BLaER1 (cell line): ENCODE measurements around the gene KIRREL3.

Experiments
- H3K27ac ChIP-seq: shearing (Covaris generic); formaldehyde crosslinking; 2 replicates; pipeline ENCODE4 v1.8.1; 2022
- H3K27me3 ChIP-seq: shearing (Covaris generic); formaldehyde crosslinking; 2 replicates; pipeline ENCODE4 v1.8.1; 2022
- H3K36me3 ChIP-seq: shearing (Covaris generic); formaldehyde crosslinking; 2 replicates; pipeline ENCODE4 v1.8.1; 2022
- H3K4me1 ChIP-seq: shearing (Covaris generic); formaldehyde crosslinking; 2 replicates; pipeline ENCODE4 v1.8.1; 2022
- H3K4me2 ChIP-seq: shearing (Covaris generic); formaldehyde crosslinking; 2 replicates; pipeline ENCODE4 v1.8.1; 2022
- H3K4me3 ChIP-seq: shearing (Covaris generic); formaldehyde crosslinking; 2 replicates; pipeline ENCODE4 v1.8.1; 2022
- H3K9ac ChIP-seq: shearing (Covaris generic); formaldehyde crosslinking; 2 replicates; pipeline ENCODE4 v1.8.1; 2022
- H3K9me3 ChIP-seq: shearing (Covaris generic); formaldehyde crosslinking; 2 replicates; pipeline ENCODE4 v1.8.1; 2022
- H4K20me1 ChIP-seq: shearing (Covaris generic); formaldehyde crosslinking; 2 replicates; pipeline ENCODE4 v1.8.1; 2022
- Cebpa-rat ChIP-seq: shearing (Covaris generic); IDR thresholded peaks from 2 replicates; pipeline ENCODE4 v1.8.1; 2022

Gene KIRREL3

GRCh38 chr11:126487711-126488110 is 512.9 kb downstream of the KIRREL3 start:
- Histone ChIP-seq H3K27ac (no peak overlapping the region), H3K9me3 (no peaks in the 10 kb centered on the region), H3K36me3 (no peaks in the 10 kb centered on the region), H3K4me3 (no peak overlapping the region), H3K4me1 (peaks cover 48% of the 10 kb centered on the region), H3K27me3 (no peaks in the 10 kb centered on the region), H3K4me2 (peak overlapping the region; percentile 35), H4K20me1 (no peaks in the 10 kb centered on the region), H3K9ac (no peak overlapping the region)
- no peak for TF ChIP-seq Cebpa-rat

- Histone ChIP-seq H3K27me3 (no peaks in the 10 kb centered on the region), H3K9me3 (no peaks in the 10 kb centered on the region), H3K9ac (no peak overlapping the region), H4K20me1 (no peaks in the 10 kb centered on the region), H3K4me3 (no peak overlapping the region), H3K4me2 (no peak overlapping the region), H3K36me3 (no peaks in the 10 kb centered on the region), H3K27ac (no peak overlapping the region), H3K4me1 (peaks cover 42% of the 10 kb centered on the region)
- no peak for TF ChIP-seq Cebpa-rat
These were observed 514.5 kb downstream of the KIRREL3 start for GRCh38 chr11:126485986-126486635.

GRCh38 chr11:126485021-126485792 is 515.4 kb downstream of the KIRREL3 start:
- Histone ChIP-seq H3K9ac (no peak overlapping the region), H3K4me1 (peaks cover 48% of the 10 kb centered on the region), H3K4me3 (no peak overlapping the region), H3K9me3 (no peaks in the 10 kb centered on the region), H3K36me3 (no peaks in the 10 kb centered on the region), H3K27me3 (no peaks in the 10 kb centered on the region), H3K4me2 (peak overlapping the region; percentile 52), H4K20me1 (no peaks in the 10 kb centered on the region), H3K27ac (no peak overlapping the region)
- TF ChIP-seq Cebpa-rat = no peak

GRCh38 chr11:126484266-126484665 is 516.3 kb downstream of the KIRREL3 start:
- no peaks in the 10 kb centered on the region for H3K9me3 ChIP-seq
- H3K4me2 ChIP-seq = peak overlapping the region; percentile 52
- peaks cover 57% of the 10 kb centered on the region for H3K4me1 ChIP-seq
- TF ChIP-seq Cebpa-rat = no peak
- no peak overlapping the region for H3K9ac ChIP-seq
- no peaks in the 10 kb centered on the region for H3K27me3 ChIP-seq
- no peaks in the 10 kb centered on the region for H4K20me1 ChIP-seq
- no peak overlapping the region for H3K4me3 ChIP-seq
- no peak overlapping the region for H3K27ac ChIP-seq
- H3K36me3 ChIP-seq = no peaks in the 10 kb centered on the region

- peaks cover 63% of the 10 kb centered on the region for H3K4me1 ChIP-seq
- H3K9ac ChIP-seq = no peak overlapping the region
- H3K36me3 ChIP-seq = no peaks in the 10 kb centered on the region
- H3K27me3 ChIP-seq = no peaks in the 10 kb centered on the region
- no peaks in the 10 kb centered on the region for H4K20me1 ChIP-seq
- no peaks in the 10 kb centered on the region for H3K9me3 ChIP-seq
- H3K27ac ChIP-seq = no peak overlapping the region
- no peak overlapping the region; the same call in 1 of the 2 replicates for H3K4me2 ChIP-seq
- no peak for TF ChIP-seq Cebpa-rat
- H3K4me3 ChIP-seq = no peak overlapping the region
These were observed 516.9 kb downstream of the KIRREL3 start for GRCh38 chr11:126483621-126484195.

GRCh38 chr11:126482586-126483108 is 517.9 kb downstream of the KIRREL3 start:
- no peaks in the 10 kb centered on the region for H3K9me3 ChIP-seq
- no peak for TF ChIP-seq Cebpa-rat
- no peaks in the 10 kb centered on the region for H3K36me3 ChIP-seq
- H3K9ac ChIP-seq = no peak overlapping the region
- H4K20me1 ChIP-seq = no peaks in the 10 kb centered on the region
- no peaks in the 10 kb centered on the region for H3K27me3 ChIP-seq
- no peak overlapping the region for H3K4me2 ChIP-seq
- peaks cover 70% of the 10 kb centered on the region for H3K4me1 ChIP-seq
- H3K27ac ChIP-seq = no peak overlapping the region
- H3K4me3 ChIP-seq = no peak overlapping the region

GRCh38 chr11:126481303-126481680 is 519.3 kb downstream of the KIRREL3 start:
- H3K27me3 ChIP-seq = no peaks in the 10 kb centered on the region
- no peak for TF ChIP-seq Cebpa-rat
- H3K4me2 ChIP-seq = peak overlapping the region; percentile 90; the same call in 1 of the 2 replicates
- no peak overlapping the region for H3K9ac ChIP-seq
- no peaks in the 10 kb centered on the region for H3K9me3 ChIP-seq
- H3K27ac ChIP-seq = no peak overlapping the region
- H3K4me3 ChIP-seq = no peak overlapping the region
- no peaks in the 10 kb centered on the region for H4K20me1 ChIP-seq
- H3K4me1 ChIP-seq = peaks cover 74% of the 10 kb centered on the region
- no peaks in the 10 kb centered on the region for H3K36me3 ChIP-seq

- Histone ChIP-seq H3K4me3 (peak overlapping the region; percentile 48), H3K4me2 (peak overlapping the region; percentile 90)
These were observed 519.9 kb downstream of the KIRREL3 start for GRCh38 chr11:126480410-126481302.

GRCh38 chr11:126480015-126480409 is 520.6 kb downstream of the KIRREL3 start:
- Histone ChIP-seq H3K36me3 (no peaks in the 10 kb centered on the region), H3K4me3 (no peak overlapping the region), H4K20me1 (no peaks in the 10 kb centered on the region), H3K27ac (peak overlapping the region; percentile 88), H3K4me2 (peak overlapping the region; percentile 90), H3K9me3 (no peaks in the 10 kb centered on the region), H3K4me1 (peaks cover 79% of the 10 kb centered on the region), H3K27me3 (no peaks in the 10 kb centered on the region), H3K9ac (peak overlapping the region; percentile 66; the same call in 1 of the 2 replicates)
- no peak for TF ChIP-seq Cebpa-rat

More at GRCh38 chr11:126480410-126481302, 519.9 kb downstream of the KIRREL3 start:
- H3K27me3 ChIP-seq = no peaks in the 10 kb centered on the region
- no peaks in the 10 kb centered on the region for H3K9me3 ChIP-seq
- H3K9ac ChIP-seq = peak overlapping the region; percentile 75
- H4K20me1 ChIP-seq = no peaks in the 10 kb centered on the region
- no peaks in the 10 kb centered on the region for H3K36me3 ChIP-seq
- H3K4me1 ChIP-seq = peaks cover 79% of the 10 kb centered on the region
- peak overlapping the region; percentile 88 for H3K27ac ChIP-seq
- TF ChIP-seq Cebpa-rat = no peak
